Mesothelial cell of epicardium (in vitro differentiated cells): ENCODE results near the gene C3orf20. TPM values are rescaled to one million over a fixed set of nuclear protein-coding genes. Genes with fewer than 3 reads are reported as not detected.

Experiments used
- DNase-seq, 2 experiments: peaks; one replicate each; pipeline ENCODE4 v3.0.0; 2021; ENCODE audit warnings: low spot score in 2 of 2; ENCODE audit not compliant: unreplicated experiment in 2 of 2
- H3K27ac Mint-ChIP-seq: 2 replicates; pipeline ENCODE4 v1.8.0; 2021; ENCODE audit warnings: mixed read lengths
- H3K27me3 Mint-ChIP-seq: 2 replicates; pipeline ENCODE4 v1.8.0; 2021; ENCODE audit warnings: low read depth, mixed read lengths
- H3K36me3 Mint-ChIP-seq: 2 replicates; pipeline ENCODE4 v1.8.0; 2021; ENCODE audit warnings: mixed read lengths
- H3K4me1 Mint-ChIP-seq: 2 replicates; pipeline ENCODE4 v1.8.0; 2021; ENCODE audit warnings: mixed read lengths
- H3K4me3 Mint-ChIP-seq: 2 replicates; pipeline ENCODE4 v1.8.0; 2021; ENCODE audit warnings: mild to moderate bottlenecking, moderate library complexity, mixed read lengths
- H3K9me3 Mint-ChIP-seq: 2 replicates; pipeline ENCODE4 v1.8.0; 2021; ENCODE audit warnings: mixed read lengths
- total RNA-seq: library from RNA; stranded (reverse); gene quantifications from 3 replicates; pipeline ENCODE4 v1.2.1, GENCODE V29; 2021
- TF ChIP-seq, protein P1 (sequence below): fragments of 200-600 bp; sonication (generic); IDR thresholded peaks from one replicate; pipeline ENCODE4 v1.5.0; 2021; ENCODE audit warnings: antibody characterized with exemption; ENCODE audit not compliant: unreplicated experiment

Gene C3orf20
- total RNA-seq, 1 donor from 2014 or later, result 0.13 TPM

DNA sequence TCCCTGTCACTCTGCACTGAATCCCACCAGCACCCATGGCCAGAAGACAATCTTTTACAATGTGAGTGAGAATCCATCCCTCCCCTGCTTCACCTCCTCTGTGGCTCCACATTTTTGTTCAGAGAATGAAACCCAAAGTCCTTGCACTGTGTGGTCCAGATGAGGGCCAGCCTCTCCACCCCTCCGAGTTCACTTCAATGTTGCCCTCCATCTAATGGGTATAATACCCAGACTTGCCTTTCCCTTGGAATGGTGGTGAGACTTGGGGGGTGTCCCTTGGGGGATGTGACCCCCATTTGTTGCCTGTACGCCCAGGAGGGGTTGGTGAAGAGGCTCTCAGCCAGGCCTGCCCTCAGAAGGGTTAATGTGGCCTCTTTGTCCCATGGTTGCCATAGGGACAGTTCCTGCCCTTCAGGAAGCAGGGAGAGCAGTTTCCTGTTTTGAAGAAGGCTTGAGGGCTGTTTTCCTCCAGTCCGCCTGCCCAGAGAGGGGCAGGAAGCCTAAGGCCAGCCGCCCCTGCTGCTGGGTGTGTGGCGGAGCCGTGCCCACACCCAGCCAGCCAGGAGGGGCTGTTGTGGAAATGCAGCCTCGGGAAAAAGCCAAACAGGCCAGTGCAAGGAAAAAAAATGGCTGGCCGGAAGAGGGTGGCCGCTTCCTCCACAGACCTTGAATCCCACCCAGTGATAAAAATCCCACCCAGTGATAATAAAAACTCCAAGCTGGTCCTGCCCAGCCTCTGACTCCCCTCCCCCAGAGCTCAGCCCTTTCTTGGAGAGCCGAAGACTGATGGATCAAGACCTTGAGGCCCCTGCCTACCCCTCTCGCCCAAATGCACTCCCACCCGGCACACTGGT is 129.3 kb downstream of the C3orf20 start:
- H3K36me3 Mint-ChIP-seq, result no peaks in the 10 kb centered on the region
- DNase-seq, result no peak
- H3K4me1 Mint-ChIP-seq, result no peaks in the 10 kb centered on the region
- peaks cover 94% of the 10 kb centered on the region for H3K27me3 Mint-ChIP-seq
- H3K4me3 Mint-ChIP-seq, result no peak overlapping the region
- H3K27ac Mint-ChIP-seq, result no peak overlapping the region
- TF ChIP-seq, protein P1, sequence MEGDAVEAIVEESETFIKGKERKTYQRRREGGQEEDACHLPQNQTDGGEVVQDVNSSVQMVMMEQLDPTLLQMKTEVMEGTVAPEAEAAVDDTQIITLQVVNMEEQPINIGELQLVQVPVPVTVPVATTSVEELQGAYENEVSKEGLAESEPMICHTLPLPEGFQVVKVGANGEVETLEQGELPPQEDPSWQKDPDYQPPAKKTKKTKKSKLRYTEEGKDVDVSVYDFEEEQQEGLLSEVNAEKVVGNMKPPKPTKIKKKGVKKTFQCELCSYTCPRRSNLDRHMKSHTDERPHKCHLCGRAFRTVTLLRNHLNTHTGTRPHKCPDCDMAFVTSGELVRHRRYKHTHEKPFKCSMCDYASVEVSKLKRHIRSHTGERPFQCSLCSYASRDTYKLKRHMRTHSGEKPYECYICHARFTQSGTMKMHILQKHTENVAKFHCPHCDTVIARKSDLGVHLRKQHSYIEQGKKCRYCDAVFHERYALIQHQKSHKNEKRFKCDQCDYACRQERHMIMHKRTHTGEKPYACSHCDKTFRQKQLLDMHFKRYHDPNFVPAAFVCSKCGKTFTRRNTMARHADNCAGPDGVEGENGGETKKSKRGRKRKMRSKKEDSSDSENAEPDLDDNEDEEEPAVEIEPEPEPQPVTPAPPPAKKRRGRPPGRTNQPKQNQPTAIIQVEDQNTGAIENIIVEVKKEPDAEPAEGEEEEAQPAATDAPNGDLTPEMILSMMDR, result no peak
- H3K9me3 Mint-ChIP-seq, result peaks cover 6% of the 10 kb centered on the region

DNA sequence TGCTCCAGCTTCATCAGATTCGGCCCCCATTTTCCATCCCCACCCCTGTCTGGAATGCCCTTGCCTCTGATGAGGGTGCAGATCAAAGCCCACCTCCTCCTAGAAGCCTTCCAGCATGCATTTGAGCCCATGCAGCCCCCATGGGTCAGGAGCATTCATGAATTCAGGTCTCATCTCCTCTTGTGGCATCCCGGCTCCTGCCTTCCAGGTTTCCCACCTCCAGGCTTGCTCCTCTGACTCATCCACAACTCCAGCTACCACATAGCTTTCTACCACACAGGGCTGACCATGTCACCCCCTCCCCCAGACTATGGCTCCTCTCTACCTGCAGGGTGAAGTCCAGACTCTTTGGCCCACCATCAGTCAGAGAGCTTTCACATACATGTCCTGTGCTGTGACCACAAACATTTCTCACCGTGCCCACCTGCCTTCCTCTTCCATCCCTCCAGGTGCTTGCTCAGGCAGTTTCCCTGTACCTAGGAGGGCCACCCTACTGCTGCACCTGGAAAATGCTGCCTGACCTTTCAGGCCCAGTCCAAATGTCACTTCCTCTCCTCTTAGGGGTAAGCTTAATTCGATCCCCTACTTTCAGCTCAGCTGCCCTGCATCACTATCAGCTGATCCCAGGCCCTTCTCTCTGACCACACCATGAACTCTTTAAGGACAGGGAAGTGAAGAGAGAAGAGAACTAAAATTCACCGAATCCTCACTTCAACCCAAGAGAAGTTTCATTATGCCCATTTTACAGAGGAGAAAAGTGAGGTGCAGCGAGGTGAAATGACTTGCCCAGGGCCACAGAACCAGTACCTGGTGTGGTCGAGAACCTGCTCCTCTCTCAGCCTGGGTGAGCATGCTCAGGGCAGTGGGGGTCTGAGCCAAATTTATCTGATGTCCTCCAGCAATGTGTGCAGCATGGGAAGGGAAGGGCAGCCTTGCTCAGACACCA is 130.2 kb downstream of the C3orf20 start:
- Mint-ChIP-seq H3K9me3 (no peaks in the 10 kb centered on the region), H3K36me3 (no peaks in the 10 kb centered on the region), H3K4me3 (no peak overlapping the region), H3K27me3 (peaks cover 94% of the 10 kb centered on the region), H3K4me1 (peaks cover 3% of the 10 kb centered on the region), H3K27ac (no peak overlapping the region)
- DNase-seq, result no peak
- TF ChIP-seq, protein P1, result no peak

DNA sequence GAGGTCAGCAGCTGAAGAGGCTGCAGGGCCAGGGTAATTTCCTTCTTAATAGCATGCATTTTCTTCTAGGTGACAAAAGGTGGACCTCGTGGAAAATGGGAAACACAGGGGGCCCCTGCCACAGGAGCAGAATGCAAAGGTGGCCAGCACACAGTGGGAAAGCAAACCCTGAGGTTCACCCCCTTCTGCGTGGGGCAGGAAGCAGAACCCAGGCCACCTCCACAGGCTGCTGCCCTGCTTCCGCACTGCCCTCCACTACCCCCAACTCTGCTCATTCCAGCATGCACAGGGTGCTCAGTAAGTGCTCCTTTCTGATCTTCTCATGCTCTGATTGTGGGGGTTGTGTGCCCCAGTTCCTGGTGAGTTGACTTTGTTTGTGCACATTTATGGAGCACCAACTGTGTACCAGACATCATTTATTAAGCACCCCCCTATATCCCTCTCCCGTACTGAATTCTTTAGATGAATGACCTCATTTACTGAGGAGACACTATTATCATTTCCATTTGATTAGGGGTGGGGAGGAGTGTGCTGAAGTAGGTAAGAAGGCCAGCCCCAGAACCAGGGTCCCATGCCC is 131.1 kb downstream of the C3orf20 start:
- Mint-ChIP-seq H3K4me1 (peaks cover 6% of the 10 kb centered on the region), H3K27me3 (peaks cover 93% of the 10 kb centered on the region), H3K9me3 (no peaks in the 10 kb centered on the region), H3K27ac (no peak overlapping the region), H3K36me3 (no peaks in the 10 kb centered on the region), H3K4me3 (no peak overlapping the region)
- TF ChIP-seq, protein P1, result no peak
- no peak for DNase-seq

DNA sequence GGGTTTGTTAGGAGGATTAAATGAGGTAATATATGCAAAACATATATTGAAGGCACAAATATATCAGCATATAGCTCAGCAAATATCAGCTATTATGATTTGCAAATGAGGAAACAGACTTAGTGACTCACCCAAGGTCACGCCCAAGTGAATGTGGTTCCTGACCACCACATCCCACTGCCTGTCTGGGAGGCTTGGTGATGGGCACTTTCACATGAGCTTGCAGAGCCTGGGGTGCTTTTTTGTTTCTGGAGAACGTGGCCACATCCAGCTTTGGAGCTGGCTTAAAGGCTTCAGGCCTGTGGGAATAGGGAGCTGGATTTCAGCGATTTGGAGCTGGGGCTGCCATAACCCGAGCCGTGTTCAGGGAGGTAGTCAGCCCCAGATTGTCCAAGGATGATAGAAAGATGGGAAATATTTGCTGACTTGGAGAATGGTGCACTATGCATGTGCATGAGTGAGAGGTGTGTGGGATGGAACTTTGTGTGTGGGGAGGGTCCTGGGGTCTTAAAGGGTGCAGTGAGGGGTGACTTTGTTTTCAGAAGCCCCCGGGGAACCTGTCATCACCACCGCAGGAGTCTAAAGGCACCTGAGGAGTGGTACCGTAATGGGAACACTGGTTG is 131.8 kb downstream of the C3orf20 start:
- Mint-ChIP-seq H3K27ac (no peak overlapping the region), H3K4me3 (no peak overlapping the region)
- no peak for DNase-seq

DNA sequence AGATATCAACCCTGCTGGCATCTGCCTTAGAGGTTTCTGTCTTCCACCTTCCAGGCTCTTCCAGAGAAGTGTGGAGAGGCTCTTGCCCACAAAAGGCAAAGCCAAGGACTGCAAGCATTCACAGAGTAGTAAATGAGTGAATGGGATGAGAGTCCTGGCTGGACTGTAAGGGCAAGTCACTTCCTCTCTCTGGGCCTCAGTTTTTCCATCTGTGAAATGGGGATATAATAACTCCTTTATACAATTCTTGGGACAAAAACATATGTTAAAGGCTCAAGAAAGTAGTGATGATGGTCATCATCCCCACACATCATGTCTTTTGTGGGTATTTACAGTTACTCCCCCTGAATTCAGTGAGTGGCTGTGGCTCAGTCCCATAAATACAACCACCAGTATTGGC is 133.1 kb downstream of the C3orf20 start:
- Mint-ChIP-seq H3K36me3 (no peaks in the 10 kb centered on the region), H3K27me3 (peaks cover 95% of the 10 kb centered on the region), H3K9me3 (no peaks in the 10 kb centered on the region), H3K4me3 (no peak overlapping the region), H3K4me1 (peaks cover 11% of the 10 kb centered on the region), H3K27ac (no peak overlapping the region)
- TF ChIP-seq, protein P1, result no peak
- no peak for DNase-seq

More for the DNA sequence above, 131.8 kb downstream of the C3orf20 start:
- TF ChIP-seq, protein P1, result no peak
- peaks cover 95% of the 10 kb centered on the region for H3K27me3 Mint-ChIP-seq
- no peaks in the 10 kb centered on the region for H3K36me3 Mint-ChIP-seq
- no peaks in the 10 kb centered on the region for H3K9me3 Mint-ChIP-seq
- peaks cover 11% of the 10 kb centered on the region for H3K4me1 Mint-ChIP-seq
